K562 (cell line): Measurements from ENCODE around the gene PIK3R1. TPM values are rescaled to one million over a fixed set of nuclear protein-coding genes. Genes with fewer than 3 reads are reported as not detected.
A peak's percentile ranks its signal among the peaks of the same experiment; 100 is the strongest.

Experiments
- KDM1A ChIP-seq, 2 experiments: fragments of 450-650 bp; IDR thresholded peaks; 2 replicates each; pipeline ENCODE4 v1.6.1; 2016; ENCODE audit warnings: mild to moderate bottlenecking in 2 of 2
- NBN ChIP-seq: fragments of 450-650 bp; IDR thresholded peaks from 2 replicates; pipeline ENCODE4 v1.6.1; 2016; ENCODE audit warnings: low read depth, mild to moderate bottlenecking
- NKRF ChIP-seq: fragments of 450-650 bp; IDR thresholded peaks from 2 replicates; pipeline ENCODE4 v1.6.1; 2016; ENCODE audit warnings: borderline replicate concordance
- POLR3A ChIP-seq: IDR thresholded peaks from 2 replicates; pipeline ENCODE4 v1.6.1; 2011; ENCODE audit warnings: borderline replicate concordance, mild to moderate bottlenecking, moderate library complexity; ENCODE audit not compliant: insufficient read length, insufficient read depth; ENCODE audit errors: extremely low read depth
- STAT6 ChIP-seq: sonication (generic); formaldehyde crosslinking; IDR thresholded peaks from 2 replicates; pipeline ENCODE4 v1.8.1; 2023; ENCODE audit warnings: mild to moderate bottlenecking, missing genetic modification reagents
- ZBTB49 ChIP-seq: sonication (generic); formaldehyde crosslinking; IDR thresholded peaks from 2 replicates; pipeline ENCODE4 v1.8.0; 2022; ENCODE audit warnings: missing genetic modification reagents, mild to moderate bottlenecking, borderline replicate concordance
- ZC3H11A ChIP-seq: IDR thresholded peaks from 2 replicates; pipeline ENCODE4 v1.6.1; 2012; ENCODE audit warnings: low read depth, low read length, improper control_type of control experiment
- polyA plus RNA-seq, 8 experiments: library from polyadenylated mRNA; depleted of rRNA in 4 of 8; stranded (reverse) in 5 of 8; unstranded in 3 of 8; fragments of >200 nt; fragmentation: Nextera tagmentation in 2 of 8; fragmentation: Illumina TruSeq in 1 of 8; extraction: Ambion mirVana in 2 of 8; extraction: Trizol in 1 of 8; gene quantifications; 2 replicates each; pipeline versions ENCODE4 v1.2.1 to v1.2.3, GENCODE V29; 2011 to 2014; ENCODE audit warnings: inconsistent platforms in 1 of 8, missing spikeins in 1 of 8
- total RNA-seq, 7 experiments: library from RNA; depleted of rRNA in 6 of 7; stranded (reverse); fragments of >200 nt in 6 of 7; fragmentation: Illumina TruSeq in 2 of 7; extraction: Trizol in 2 of 7; gene quantifications; 2 replicates each; pipeline versions ENCODE4 v1.2.1 to v1.2.3, GENCODE V29; 2011 to 2021; ENCODE audit warnings: low replicate concordance in 1 of 7

The PIK3R1 gene
- total and polyA plus RNA-seq, 9 of the 15 experiments (the other 6 are each of a cell fraction or from before 2014, with no cell fraction given): 1.1 to 9.7 (median 4.8) TPM

- TF ChIP-seq NKRF (no peak), POLR3A (no peak), NBN (0 out of 2 replicates have a peak, but pooled peaks have one; percentile 30), STAT6 (no peak), ZC3H11A (no peak), KDM1A (IDR thresholded peaks at IDR 0.05) (peak; percentile 99), ZBTB49 (CRISPR knock-in tag) (no peak)
Observed at GRCh38 chr5:68303754-68304420, 88.3 kb downstream of the PIK3R1 start (continued).
